ENCODE measurements around the gene TFAP2C.

DNA sequence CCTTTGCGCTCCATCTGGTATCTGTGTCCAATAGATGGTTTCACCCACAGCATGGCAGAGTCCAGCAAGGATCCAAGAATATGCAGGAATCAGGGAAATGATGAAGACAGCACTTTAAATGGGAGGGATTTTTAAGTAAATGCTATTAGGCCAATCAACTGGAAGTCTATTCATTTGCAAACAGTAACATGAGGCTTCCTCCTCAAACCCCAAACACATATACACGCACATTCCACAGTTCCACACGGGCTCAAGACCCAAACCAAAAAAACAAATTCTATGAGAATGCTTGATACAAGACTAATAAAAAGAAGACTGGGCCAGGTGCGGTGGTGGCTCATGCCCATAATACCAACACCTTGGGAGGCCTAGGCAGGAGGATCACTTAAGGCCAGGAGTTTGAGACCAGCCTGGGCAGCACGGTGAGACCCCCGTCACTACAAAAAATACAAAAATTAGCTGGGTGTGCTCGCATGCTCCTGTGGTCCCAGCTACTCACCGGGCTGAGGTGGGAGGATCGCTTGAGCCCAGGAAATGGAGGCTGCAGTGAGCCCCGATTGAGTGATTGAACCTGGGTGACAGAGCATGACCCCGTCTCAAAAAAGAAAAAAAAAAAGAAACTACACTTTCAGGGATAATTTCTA, 21.9 kb upstream of the TFAP2C start:
- TF ChIP-seq EGR1 (IDR thresholded peaks at IDR 0.05; ENCODE audit: low read depth) (no peak), POLR2A (IDR thresholded peaks at IDR 0.05; ENCODE audit: borderline replicate concordance, extremely low read depth, insufficient read depth, insufficient read length) (no peak), EZH2phosphoT487 (IDR thresholded peaks at IDR 0.05; ENCODE audit: borderline replicate concordance) (no peak), FOSL1 (IDR thresholded peaks at IDR 0.05; ENCODE audit: low read depth) (no peak), POLR2AphosphoS5 (IDR thresholded peaks at IDR 0.05; ENCODE audit: low read depth, low read length) (no peak), MAX (IDR thresholded peaks at IDR 0.05) (no peak), JUND (IDR thresholded peaks at IDR 0.05) (no peak), SP1 (IDR thresholded peaks at IDR 0.05; ENCODE audit: low read depth) (no peak), EZH2 (IDR thresholded peaks at IDR 0.05) (no peak), TCF7L2 (IDR thresholded peaks at IDR 0.05; ENCODE audit: borderline replicate concordance, extremely low read depth, insufficient read depth, insufficient read length) (no peak)
- TF ChIP-seq, protein P1, sequence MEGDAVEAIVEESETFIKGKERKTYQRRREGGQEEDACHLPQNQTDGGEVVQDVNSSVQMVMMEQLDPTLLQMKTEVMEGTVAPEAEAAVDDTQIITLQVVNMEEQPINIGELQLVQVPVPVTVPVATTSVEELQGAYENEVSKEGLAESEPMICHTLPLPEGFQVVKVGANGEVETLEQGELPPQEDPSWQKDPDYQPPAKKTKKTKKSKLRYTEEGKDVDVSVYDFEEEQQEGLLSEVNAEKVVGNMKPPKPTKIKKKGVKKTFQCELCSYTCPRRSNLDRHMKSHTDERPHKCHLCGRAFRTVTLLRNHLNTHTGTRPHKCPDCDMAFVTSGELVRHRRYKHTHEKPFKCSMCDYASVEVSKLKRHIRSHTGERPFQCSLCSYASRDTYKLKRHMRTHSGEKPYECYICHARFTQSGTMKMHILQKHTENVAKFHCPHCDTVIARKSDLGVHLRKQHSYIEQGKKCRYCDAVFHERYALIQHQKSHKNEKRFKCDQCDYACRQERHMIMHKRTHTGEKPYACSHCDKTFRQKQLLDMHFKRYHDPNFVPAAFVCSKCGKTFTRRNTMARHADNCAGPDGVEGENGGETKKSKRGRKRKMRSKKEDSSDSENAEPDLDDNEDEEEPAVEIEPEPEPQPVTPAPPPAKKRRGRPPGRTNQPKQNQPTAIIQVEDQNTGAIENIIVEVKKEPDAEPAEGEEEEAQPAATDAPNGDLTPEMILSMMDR (IDR thresholded peaks at IDR 0.05 in 2 of 3, conservative IDR thresholded peaks at IDR 0.05 in 1 of 3; ENCODE audit: borderline replicate concordance in 1 of 3, insufficient read depth in 1 of 3, low read depth in 2 of 3, low read length in 2 of 3) = no peak
